GM21515 (cell line): Measurements from ENCODE around the gene FRMPD4.

ENCODE experiments used
- ATAC-seq: cut with Tn5 transposase; IDR thresholded peaks from one replicate; pipeline ENCODE4 v1.9.1; 2021; ENCODE audit not compliant: unreplicated experiment

FRMPD4 gene

GRCh38 chrX:12360383-12360782 is 222.1 kb downstream of the FRMPD4 start:
- no peak for ATAC-seq

DNA sequence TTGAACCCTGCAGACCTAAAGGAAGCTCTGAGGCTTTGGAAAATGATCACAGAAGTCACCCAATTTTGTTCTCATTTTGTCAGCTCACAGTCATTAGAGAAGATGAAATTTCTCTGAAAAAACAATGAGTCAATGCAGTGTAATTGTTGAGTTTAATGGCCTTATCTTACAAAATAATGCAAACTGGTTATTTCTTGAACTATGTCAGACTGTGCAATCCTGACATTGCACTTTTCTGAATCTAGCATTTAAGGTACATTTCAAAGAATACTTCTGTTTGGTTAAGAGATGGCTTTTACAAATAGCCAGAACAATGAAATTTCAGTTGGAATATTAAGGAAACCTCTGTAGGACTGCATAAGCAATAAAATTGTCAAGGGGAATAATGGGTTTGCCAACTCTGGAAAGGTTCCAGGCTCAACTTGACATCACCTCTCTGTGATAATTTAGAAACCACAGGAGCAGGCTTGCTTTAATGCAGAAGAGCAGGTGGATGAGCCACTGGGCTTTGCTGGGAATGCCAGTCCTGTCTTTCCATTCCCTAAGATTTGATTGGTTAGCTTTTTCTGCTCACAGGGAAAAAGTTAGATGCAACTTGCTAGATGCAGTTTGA is 222.8 kb downstream of the FRMPD4 start:
- ATAC-seq, result no peak

- no peak for ATAC-seq
Measured at GRCh38 chrX:12363216-12363615, 224.9 kb downstream of the FRMPD4 start.

GRCh38 chrX:12366440-12366839 is 228.2 kb downstream of the FRMPD4 start:
- no peak for ATAC-seq

DNA sequence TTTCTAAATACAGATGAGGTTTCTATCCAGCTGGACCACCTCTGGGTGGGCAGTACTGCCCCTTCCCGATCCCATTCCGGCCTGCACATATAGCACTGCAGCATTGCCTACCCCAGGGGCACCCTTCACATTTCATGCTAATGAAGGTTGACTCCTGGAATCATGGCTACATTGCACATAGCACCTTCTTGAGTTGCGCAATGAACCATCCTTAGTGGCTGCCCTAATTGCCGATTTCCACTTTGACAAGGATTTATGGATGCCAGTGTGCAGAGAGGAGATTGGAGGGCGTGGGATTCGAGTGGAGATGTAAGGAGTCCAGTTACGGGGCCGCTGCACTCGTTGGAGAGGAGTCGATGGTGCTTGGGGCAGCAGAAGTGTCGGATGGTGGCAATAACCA is 229.0 kb downstream of the FRMPD4 start:
- no peak for ATAC-seq

DNA sequence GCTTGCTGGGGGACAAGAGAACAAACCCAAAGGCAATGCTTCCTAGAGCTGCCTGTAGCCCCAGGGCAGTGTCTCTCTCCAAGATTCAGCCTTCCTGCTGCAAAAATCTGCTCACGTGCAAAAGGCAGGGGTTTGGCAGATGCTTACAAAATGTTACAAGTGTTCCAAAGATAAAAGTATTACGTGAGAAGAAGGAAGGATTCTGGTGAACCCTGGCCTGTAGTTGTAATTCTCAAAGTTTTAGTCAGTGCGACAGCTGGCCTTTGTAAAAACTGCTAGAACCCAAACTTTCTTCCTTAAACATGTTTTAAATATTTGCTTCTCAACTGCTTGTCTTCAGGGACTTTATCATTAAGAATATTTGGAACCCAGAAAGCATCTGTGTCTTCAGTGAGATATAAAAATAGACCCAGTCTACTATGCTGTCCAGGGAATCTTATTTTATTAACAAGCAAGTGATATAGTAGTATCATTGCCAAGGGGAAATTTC is 232.3 kb downstream of the FRMPD4 start:
- no peak for ATAC-seq

DNA sequence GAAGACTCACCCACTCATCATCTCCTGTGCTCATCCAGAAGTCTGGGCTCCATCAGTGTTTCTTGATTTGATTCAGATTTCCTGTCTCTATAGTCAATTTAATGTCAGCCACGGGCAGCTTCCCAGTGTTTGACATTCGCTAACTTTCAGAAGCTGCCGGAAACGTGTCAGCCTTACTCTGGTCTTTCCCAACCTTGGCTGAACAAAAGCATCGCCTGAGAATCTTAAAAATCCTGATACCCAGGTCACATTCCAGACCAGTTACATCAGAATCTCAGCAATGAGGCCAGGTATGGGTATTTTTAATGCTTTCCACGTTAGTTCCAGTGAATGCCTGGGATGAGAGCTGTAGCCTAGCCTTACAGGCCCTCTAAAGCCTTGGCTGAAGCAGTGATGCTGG is 233.8 kb downstream of the FRMPD4 start:
- no peak for ATAC-seq

- ATAC-seq, result no peak
Measured at GRCh38 chrX:12374286-12374685, 236.0 kb downstream of the FRMPD4 start.

- ATAC-seq, result no peak
Measured at GRCh38 chrX:12378253-12378652, 240.0 kb downstream of the FRMPD4 start.

DNA sequence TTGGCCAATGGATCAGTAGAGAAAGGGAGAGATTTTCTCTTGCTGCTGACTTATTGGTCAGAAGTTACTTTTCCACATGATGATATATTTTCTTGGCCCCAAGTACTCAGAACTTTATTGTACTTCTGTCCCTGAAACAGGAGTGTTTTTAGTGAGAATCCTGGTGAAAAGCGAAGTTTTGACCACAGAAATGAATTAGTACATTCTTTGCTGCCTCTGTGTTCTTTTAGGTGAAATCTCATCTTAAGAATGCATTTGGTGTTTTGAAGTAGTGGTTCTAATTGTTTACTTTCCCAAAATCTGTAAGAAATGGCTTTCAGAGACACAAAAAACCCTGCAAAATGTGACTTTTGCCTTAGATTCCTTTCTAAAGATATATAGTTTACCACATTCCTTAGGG is 240.4 kb downstream of the FRMPD4 start:
- ATAC-seq, result no peak

DNA sequence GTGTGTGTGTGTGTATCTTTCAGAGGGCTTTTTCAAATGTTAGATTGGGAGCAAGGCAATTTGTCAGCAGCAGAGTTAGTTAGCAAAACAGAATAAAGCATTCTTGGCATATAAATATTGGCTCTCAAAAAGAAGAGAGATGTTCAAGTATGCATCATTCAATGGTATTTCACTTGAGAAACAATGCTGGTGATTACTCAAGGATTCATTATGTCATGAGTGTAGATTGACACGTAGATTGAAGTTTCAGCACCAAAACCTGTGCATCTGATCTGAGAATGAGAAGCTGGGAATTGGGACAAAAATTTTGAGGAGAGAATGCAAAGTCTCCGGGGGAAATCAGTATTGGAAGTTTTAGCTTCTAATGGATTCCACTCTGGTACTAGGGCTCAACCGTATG is 241.4 kb downstream of the FRMPD4 start:
- no peak for ATAC-seq

DNA sequence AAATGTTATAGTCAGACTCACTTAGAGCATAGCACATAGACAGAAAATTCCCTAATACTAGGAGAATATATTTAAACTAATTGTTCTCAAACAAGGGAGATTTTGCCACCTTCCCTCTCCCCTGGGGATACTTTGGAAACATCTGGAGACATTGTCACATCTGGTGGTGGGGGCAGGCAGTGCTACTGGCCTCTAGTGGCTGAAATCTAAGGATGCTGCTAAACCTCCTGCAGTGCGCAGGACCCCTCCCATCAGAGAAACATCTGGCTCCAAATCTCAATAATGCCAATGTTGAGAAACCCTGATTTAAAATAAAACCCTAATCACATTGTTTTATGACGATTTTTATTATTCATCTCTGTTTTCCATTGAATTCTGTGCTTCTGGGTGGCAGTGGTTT is 244.9 kb downstream of the FRMPD4 start:
- no peak for ATAC-seq

- no peak for ATAC-seq
Measured at GRCh38 chrX:12390301-12390700, 252.0 kb downstream of the FRMPD4 start.

DNA sequence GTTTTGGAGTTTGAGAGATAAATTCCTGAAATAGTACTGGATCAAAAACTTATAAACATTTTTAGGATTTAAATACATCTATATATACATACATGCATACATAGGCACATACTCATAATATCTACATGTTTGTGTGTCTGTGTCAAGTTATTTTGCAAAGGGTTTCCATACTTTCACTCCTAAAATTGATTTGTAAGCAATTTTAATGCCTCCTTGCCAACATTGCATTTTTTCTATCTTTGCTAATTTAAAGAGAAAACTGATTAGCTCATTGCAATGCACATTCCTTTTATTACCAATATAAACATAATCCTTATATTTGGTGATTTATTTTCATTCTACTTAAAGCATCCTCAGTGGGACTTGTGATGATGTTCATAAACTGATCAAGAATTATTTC is 258.3 kb downstream of the FRMPD4 start:
- no peak for ATAC-seq

DNA sequence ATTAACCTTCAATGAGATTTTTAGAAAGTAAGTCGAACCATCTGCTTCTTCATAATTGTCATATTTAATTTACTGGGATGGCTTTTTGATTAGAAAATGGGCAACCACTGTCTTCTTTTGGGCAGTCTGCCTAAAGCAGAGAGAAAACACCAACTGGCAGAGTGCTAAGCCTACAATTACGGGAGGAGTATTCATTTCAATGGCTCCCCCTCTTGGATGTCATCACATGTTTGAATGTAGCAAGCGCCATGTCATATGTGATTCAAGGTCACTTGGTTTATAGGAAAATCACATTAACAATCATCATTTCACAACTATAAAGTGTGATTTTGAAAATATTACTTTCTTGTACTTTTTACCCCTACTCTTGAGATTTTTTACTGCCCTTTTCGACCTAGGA is 261.9 kb downstream of the FRMPD4 start:
- no peak for ATAC-seq

GRCh38 chrX:12401252-12401651 is 263.0 kb downstream of the FRMPD4 start:
- ATAC-seq, result no peak

DNA sequence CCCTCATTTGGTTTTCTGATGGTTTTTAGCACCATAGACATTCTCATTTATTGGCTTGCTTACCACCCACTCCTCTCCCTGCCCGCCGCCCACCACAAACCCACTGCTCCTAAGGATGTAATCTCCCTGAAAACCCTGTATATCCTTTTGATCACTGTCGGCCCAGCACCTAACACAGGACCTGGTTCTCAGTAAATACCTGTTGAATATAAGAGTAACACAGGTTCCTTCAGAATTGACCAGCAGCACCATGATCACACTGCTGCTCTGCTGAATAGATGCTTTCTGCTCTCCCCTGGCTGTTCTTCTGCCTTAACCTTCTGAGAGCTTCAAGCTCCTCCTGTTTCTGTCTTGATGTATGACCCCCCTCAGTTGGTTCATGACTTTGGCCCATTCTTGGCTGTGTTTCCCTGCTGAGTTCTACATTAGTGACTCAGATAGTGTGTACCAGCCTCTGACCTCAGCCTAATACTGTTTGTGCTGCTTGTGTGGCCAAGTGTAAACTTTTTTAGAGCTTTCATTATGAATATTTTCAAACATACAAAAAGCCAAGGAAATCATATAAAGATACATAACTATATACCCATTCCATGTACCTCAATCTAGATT is 265.3 kb downstream of the FRMPD4 start:
- ATAC-seq, result no peak

DNA sequence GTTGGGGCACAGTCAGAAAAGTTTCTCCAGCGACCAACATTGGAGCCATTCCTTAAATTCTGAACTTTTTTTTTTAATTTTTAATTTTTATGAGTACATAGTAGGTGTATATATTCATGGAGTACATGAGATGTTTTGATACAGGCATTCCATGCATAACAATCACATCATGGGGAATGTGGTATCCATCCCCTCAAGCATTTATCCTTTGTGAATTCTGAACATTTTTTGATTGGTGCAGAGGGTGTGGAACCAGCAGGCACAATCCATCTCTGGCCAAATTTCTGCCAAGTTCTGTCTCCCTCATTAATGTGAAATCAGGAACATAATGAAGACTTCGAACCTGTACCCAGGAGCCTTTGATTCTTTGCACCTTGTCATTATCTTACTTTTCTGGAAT is 267.0 kb downstream of the FRMPD4 start:
- ATAC-seq, result no peak

GRCh38 chrX:12410523-12410922 is 272.2 kb downstream of the FRMPD4 start:
- ATAC-seq, result no peak

DNA sequence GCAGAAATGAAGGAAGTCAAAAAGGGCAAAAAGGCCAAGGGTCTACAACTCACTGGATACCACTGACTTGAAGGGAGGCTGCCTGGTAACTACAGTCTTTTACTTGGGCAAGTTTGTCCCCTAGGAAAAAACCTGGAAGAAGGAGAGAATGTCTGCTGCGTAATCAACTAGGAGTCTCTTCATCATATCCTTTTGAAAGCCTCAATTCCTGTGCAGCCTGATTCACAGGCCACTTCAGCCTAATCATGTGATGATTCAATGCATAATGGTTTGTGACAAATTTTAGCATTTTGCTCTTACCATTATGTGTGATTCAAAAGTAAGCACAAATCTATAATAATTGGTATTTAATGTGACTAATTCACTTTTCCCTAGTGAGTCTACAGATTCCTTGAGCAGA is 273.6 kb downstream of the FRMPD4 start:
- no peak for ATAC-seq

DNA sequence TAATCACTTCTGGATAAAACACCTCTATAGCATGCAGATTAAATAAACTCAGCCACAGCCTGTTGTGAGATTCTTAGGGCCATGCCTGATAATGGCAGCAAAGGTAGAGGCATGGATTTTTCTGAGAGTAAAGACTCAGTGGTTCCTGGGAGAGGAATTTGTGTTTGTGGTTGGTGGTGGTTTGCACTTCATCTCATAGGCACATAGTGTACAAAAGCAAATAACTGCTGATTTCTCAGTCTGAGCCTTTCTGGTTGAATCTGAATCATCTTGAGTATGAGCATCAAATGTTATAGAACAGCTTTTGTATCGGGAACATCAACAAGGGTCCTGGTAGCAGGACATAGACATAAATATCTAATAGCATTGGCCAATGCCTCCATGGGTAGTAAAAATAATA is 274.3 kb downstream of the FRMPD4 start:
- no peak for ATAC-seq

DNA sequence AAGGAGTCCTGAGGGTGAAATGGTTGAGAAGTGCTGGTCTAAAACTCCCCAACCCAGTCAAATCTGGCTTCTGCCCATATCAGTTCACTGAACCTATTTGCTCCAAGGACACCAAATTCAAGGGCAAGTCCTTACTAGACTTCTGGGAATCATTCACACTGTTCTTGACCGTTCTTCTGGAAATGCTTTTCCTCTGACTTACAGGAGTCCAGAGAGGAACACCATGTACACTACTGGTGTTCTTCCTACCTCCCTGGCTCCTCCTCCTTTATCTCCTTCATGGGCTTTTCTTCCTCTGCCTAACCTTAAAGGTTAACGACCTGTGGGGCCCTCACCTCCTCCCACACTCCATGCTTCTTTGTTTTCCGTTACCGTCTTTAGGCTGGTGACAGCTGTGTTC is 281.3 kb downstream of the FRMPD4 start:
- no peak for ATAC-seq

- no peak for ATAC-seq
Measured at GRCh38 chrX:12421918-12422317, 283.6 kb downstream of the FRMPD4 start.
